Mesodermal cell (in vitro differentiated cells): ENCODE measurements around the gene IL1RAPL2.

ENCODE experiments used
- H3K27ac ChIP-seq: 2 replicates; pipeline ENCODE4 v1.7.0; 2013; ENCODE audit warnings: mild to moderate bottlenecking, low read depth, low read length, moderate library complexity; ENCODE audit not compliant: severe bottlenecking
- H3K36me3 ChIP-seq: 2 replicates; pipeline ENCODE4 v1.7.1; 2013; ENCODE audit warnings: mild to moderate bottlenecking, low read length, moderate library complexity; ENCODE audit not compliant: control insufficient read depth, insufficient read depth
- H3K4me1 ChIP-seq: one replicate; pipeline ENCODE4 v1.7.1; 2013; ENCODE audit warnings: mild to moderate bottlenecking, low read length; ENCODE audit not compliant: insufficient read depth, control insufficient read depth, poor library complexity, severe bottlenecking
- H3K4me3 ChIP-seq: 2 replicates; pipeline ENCODE4 v1.7.0; 2013; ENCODE audit warnings: low read length, control low read depth, mild to moderate bottlenecking; ENCODE audit not compliant: insufficient read depth, poor library complexity, severe bottlenecking; ENCODE audit errors: extremely low read depth
- H3K9me3 ChIP-seq: 2 replicates; pipeline ENCODE4 v1.7.1; 2013; ENCODE audit warnings: mild to moderate bottlenecking, low read length, moderate library complexity; ENCODE audit not compliant: control insufficient read depth
- WGBS, 2 experiments: methylation state at CpG; one replicate each; pipeline ENCODE4 v1.1.5; 2013; ENCODE audit warnings: missing lambda C conversion rate in 2 of 2; ENCODE audit not compliant: insufficient coverage in 2 of 2; 5-methylcytosine and 5-hydroxymethylcytosine counted together

Gene IL1RAPL2

GRCh38 chrX:105636667-105637066 is 1070.7 kb downstream of the IL1RAPL2 start:
- Histone ChIP-seq H3K4me3 (no peak overlapping the region), H3K36me3 (no peaks in the 10 kb centered on the region), H3K27ac (no peak overlapping the region), H3K9me3 (no peaks in the 10 kb centered on the region), H3K4me1 (no peaks in the 10 kb centered on the region)
- no CpG with 5 or more reads among the region's 1 CpG for WGBS, 2 experiments

DNA sequence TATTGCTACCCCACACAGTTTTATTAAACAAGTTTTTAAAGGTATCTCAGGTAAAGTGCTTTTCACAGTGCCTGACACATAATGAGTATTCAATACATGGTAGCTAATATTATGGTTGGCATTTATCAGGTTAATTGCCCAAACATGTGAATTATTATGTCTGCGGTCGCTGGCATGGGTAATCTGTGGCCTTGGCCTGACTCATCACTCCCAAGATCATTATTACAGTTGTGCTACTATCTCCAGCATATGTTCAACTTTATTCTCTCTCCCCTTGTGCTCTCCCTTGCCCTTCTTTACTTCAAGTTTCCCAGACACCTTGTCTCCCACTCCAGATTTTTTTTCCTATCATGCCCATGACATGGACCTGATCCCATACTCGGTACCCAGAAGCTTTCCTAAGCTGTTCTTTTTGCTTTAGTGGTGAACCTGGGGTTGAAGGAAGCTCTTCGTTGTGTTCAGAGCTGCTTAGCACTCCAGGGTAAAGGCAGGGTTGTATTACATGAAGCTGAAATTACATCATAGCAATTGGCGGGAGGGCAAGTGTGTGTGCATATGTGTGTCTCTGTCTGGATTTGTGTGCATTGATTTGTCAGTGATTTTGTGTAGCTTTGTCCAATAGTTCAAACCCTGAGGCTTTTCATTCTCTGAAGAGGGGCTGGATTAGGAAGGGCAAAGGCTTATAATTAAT is 1079.8 kb downstream of the IL1RAPL2 start:
- Histone ChIP-seq H3K27ac (no peak overlapping the region), H3K9me3 (no peaks in the 10 kb centered on the region), H3K36me3 (no peaks in the 10 kb centered on the region), H3K4me1 (no peaks in the 10 kb centered on the region), H3K4me3 (no peak overlapping the region)
- 91% methylated on average over 4 of the region's 5 CpGs; no CpG with 5 or more reads in 1 of the 2 experiments for WGBS, 2 experiments

DNA sequence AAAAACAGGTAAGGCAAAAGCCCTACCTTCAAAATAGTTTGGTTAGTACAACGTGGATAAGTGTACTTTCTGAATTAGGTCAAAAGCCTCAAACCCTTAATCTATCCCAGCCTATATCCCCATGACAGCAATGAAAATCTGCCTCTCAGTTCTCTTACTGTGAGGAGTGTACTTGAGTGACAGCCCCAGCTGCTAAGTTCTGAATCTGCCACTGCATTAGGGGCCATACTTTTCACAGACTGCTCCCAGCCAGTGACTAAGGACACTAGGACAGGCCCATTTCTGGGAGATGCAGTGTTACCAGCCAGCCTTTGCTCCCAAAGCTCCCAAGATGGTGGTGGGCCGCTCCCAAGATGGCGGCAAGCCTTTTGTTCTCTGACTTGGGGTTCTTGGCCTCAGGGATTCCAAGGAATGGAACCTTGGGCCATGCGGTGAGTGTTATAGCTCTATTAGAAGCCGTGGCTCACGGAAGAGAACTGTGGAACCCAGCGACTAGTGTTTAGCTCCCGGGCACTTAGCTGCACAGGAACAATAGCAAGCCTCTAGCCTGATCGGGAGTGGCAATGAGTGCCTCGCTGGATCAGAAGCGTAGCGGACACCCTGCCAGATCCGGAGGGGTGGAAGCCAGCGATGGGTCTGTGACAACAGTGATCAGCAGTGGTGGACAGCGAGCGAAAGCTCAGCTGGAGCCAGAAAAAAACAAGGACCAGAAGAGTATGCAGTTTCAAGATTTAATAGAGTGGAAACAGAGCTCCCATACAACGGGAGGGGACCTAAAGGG is 1080.8 kb downstream of the IL1RAPL2 start:
- H3K36me3 ChIP-seq, result no peaks in the 10 kb centered on the region
- H3K9me3 ChIP-seq, result no peaks in the 10 kb centered on the region
- H3K27ac ChIP-seq, result no peak overlapping the region
- no peak overlapping the region for H3K4me3 ChIP-seq
- WGBS, 2 experiments, result 78 to 97% methylated on average over 8 to 15 of the region's 17 CpGs
- H3K4me1 ChIP-seq, result no peaks in the 10 kb centered on the region

DNA sequence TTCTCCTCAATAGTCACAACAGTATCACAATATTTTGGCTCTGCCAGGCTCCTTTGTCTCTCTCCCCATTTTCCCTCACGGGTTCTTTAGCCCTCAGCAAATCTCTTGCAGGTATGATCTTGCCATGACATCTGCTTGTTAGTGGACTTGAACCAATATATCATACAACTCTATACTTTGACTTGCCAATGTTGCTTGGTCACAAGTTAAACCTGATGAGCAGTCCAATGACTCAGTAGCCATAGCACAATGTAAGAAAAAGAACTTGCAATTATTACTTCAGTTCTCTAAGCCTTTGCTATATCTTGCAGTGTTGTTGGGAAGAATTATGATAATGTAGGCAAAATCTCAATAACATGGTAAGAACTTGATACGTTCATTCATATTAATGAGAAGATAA is 1081.8 kb downstream of the IL1RAPL2 start:
- WGBS, 2 experiments, result no CpG with 5 or more reads among the region's 2 CpGs

GRCh38 chrX:105648732-105649131 is 1082.7 kb downstream of the IL1RAPL2 start:
- Histone ChIP-seq H3K9me3 (no peaks in the 10 kb centered on the region), H3K4me1 (no peaks in the 10 kb centered on the region), H3K27ac (no peak overlapping the region), H3K4me3 (no peak overlapping the region), H3K36me3 (no peaks in the 10 kb centered on the region)
- WGBS, 2 experiments, result no CpG with 5 or more reads among the region's 1 CpG

More for the DNA sequence above, 1081.8 kb downstream of the IL1RAPL2 start:
- Histone ChIP-seq H3K9me3 (no peaks in the 10 kb centered on the region), H3K36me3 (no peaks in the 10 kb centered on the region), H3K27ac (no peak overlapping the region), H3K4me1 (no peaks in the 10 kb centered on the region), H3K4me3 (no peak overlapping the region)

DNA sequence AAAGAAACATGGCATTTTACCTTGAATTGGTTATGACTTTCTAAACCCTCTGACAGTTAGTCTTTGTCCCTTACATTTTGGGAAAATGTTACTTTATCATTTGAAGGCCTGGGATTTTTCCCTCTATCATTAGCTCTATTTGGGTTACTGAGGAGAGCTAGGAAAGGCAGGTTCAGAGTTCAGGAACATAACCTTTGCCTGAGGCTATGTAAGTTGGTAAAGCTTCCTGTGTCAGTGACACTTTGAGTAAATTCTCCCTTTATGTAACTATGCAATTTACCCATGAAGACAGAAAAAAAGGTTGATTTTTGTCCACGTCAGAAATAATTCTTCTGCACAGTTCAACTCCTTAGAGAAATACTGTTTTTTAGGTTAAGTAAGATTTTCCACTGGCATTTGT is 1084.6 kb downstream of the IL1RAPL2 start:
- no CpG with 5 or more reads among the region's 1 CpG for WGBS, 2 experiments
- Histone ChIP-seq H3K36me3 (no peaks in the 10 kb centered on the region), H3K9me3 (no peaks in the 10 kb centered on the region), H3K4me3 (no peak overlapping the region), H3K27ac (no peak overlapping the region), H3K4me1 (no peaks in the 10 kb centered on the region)

DNA sequence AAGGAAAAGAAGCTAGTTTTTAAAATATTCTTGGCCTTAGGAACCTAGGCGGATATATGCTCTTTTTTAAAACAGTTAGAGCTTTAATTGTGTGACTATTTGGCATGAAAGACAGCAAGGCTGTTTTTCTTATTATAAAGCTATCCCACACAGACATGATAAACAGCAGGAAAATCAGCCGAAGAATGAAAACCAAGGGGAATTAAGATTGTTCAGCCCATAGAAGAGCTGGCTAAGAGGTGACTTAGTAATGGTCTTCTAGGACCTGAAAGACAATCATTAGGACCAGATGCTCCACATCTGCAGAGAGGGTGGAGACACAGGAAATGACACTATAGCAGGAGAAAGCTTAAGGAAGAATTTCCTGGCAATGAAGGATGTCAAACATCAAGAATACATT is 1085.0 kb downstream of the IL1RAPL2 start:
- Histone ChIP-seq H3K36me3 (no peaks in the 10 kb centered on the region), H3K27ac (no peak overlapping the region), H3K9me3 (no peaks in the 10 kb centered on the region), H3K4me3 (no peak overlapping the region), H3K4me1 (no peaks in the 10 kb centered on the region)
- WGBS, 2 experiments, result no CpG with 5 or more reads among the region's 2 CpGs

DNA sequence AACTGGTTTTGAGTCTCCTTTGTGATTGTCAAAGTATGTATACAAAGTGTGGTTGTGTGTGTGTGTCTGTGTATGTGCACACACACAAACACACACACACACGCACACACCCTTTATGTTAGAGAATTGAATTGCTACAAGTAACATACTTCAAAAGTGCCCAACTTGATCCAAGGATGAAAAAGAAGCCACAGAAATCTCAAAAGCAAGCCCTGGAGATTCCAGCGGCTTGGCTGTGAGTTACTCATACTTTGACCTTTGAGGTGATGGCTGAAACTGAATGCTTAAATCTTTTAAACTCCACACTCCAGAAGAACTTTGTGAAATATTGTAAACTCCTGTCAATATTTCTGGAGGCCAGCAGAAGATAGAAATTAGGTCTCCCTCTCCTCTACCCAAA is 1087.9 kb downstream of the IL1RAPL2 start:
- no peaks in the 10 kb centered on the region for H3K36me3 ChIP-seq
- no peaks in the 10 kb centered on the region for H3K4me1 ChIP-seq
- WGBS, 2 experiments, result no CpG with 5 or more reads among the region's 2 CpGs
- no peaks in the 10 kb centered on the region for H3K9me3 ChIP-seq
- H3K4me3 ChIP-seq, result no peak overlapping the region
- H3K27ac ChIP-seq, result no peak overlapping the region

- H3K4me1 ChIP-seq, result no peaks in the 10 kb centered on the region
- no peak overlapping the region for H3K27ac ChIP-seq
- H3K36me3 ChIP-seq, result no peaks in the 10 kb centered on the region
- H3K9me3 ChIP-seq, result no peaks in the 10 kb centered on the region
- no CpG with 5 or more reads among the region's 2 CpGs for WGBS, 2 experiments
- no peak overlapping the region for H3K4me3 ChIP-seq
Measured at GRCh38 chrX:105658136-105658535, 1092.1 kb downstream of the IL1RAPL2 start.

DNA sequence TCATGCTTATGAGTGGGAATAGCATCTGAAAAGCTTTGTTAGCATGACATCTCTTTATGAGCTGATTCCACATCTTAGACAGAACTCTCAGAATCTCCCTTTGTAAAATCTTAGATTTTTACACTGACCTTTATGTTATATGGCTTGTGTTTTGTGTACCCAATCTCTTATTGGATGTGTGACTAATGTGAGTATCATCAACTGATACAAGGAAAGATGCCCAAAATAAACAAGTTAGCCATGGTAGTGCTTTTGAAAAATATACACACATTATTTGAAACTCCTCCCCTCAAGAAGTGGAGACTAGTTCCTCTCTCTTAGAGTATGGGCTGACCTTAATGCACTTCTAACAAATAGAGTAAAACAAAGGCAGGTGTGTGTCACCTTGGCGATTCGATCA is 1096.2 kb downstream of the IL1RAPL2 start:
- no peak overlapping the region for H3K4me3 ChIP-seq
- H3K27ac ChIP-seq, result no peak overlapping the region
- no peaks in the 10 kb centered on the region for H3K36me3 ChIP-seq
- H3K9me3 ChIP-seq, result no peaks in the 10 kb centered on the region
- H3K4me1 ChIP-seq, result no peaks in the 10 kb centered on the region
- 100% methylated on average over 2 of the region's 2 CpGs; no CpG with 5 or more reads in 1 of the 2 experiments for WGBS, 2 experiments

GRCh38 chrX:105664243-105664642 is 1098.2 kb downstream of the IL1RAPL2 start:
- no peaks in the 10 kb centered on the region for H3K9me3 ChIP-seq
- H3K4me1 ChIP-seq, result no peaks in the 10 kb centered on the region
- no peak overlapping the region for H3K27ac ChIP-seq
- WGBS, 2 experiments, result 100% methylated on average over 1 of the region's 2 CpGs; no CpG with 5 or more reads in 1 of the 2 experiments
- no peaks in the 10 kb centered on the region for H3K36me3 ChIP-seq
- H3K4me3 ChIP-seq, result no peak overlapping the region
